SK-N-SH (cell line): ENCODE data around the gene XIRP1.

Source experiments
- CTCF ChIP-seq: fragments of 200-600 bp; sonication (generic); IDR thresholded peaks from 2 replicates; pipeline ENCODE4 v1.6.1; 2017; ENCODE audit warnings: antibody characterized with exemption, mild to moderate bottlenecking, moderate library complexity
- EZH2phosphoT487 ChIP-seq: fragments of 200-600 bp; sonication (generic); IDR thresholded peaks from 2 replicates; pipeline ENCODE4 v1.6.1; 2017; ENCODE audit warnings: low read depth, mixed run types, mild to moderate bottlenecking, antibody characterized with exemption, moderate library complexity, borderline replicate concordance
- FOXJ3 ChIP-seq: sonication (generic); formaldehyde crosslinking; IDR thresholded peaks from 2 replicates; pipeline ENCODE4 v1.5.1; 2020; ENCODE audit warnings: mild to moderate bottlenecking, missing genetic modification reagents
- GABPA ChIP-seq: IDR thresholded peaks from 2 replicates; pipeline ENCODE4 v1.4.0; 2012; ENCODE audit warnings: low read depth, mild to moderate bottlenecking
- MAX ChIP-seq: IDR thresholded peaks from 2 replicates; pipeline ENCODE4 v1.4.0; 2012; ENCODE audit warnings: low read depth
- MEF2A ChIP-seq: IDR thresholded peaks from 2 replicates; pipeline ENCODE4 v1.4.0; 2012; ENCODE audit warnings: low read depth, borderline replicate concordance
- MXI1 ChIP-seq: IDR thresholded peaks from 2 replicates; pipeline ENCODE4 v1.6.1; 2012; ENCODE audit warnings: mild to moderate bottlenecking, low read depth, low read length, improper control_type of control experiment
- POLR2AphosphoS5 ChIP-seq: IDR thresholded peaks from 2 replicates; pipeline ENCODE4 v1.6.1; 2012; ENCODE audit warnings: low read depth, low read length
- RAD21 ChIP-seq: IDR thresholded peaks from 2 replicates; pipeline ENCODE4 v1.6.1; 2012; ENCODE audit warnings: mild to moderate bottlenecking, low read length
- SIN3A ChIP-seq: IDR thresholded peaks from 2 replicates; pipeline ENCODE4 v1.6.1; 2012; ENCODE audit warnings: low read depth, mild to moderate bottlenecking, low read length, moderate library complexity, borderline replicate concordance
- TAF1 ChIP-seq: IDR thresholded peaks from 2 replicates; pipeline ENCODE4 v1.6.1; 2012; ENCODE audit warnings: low read depth, mild to moderate bottlenecking, low read length, moderate library complexity, borderline replicate concordance
- TF ChIP-seq, protein P1 (sequence below): IDR thresholded peaks from 2 replicates; pipeline ENCODE4 v1.6.1; 2012; ENCODE audit warnings: mild to moderate bottlenecking, low read depth, low read length, moderate library complexity

GRCh38 chr3:39211332-39212130, 19.1 kb upstream of the XIRP1 start:
- no peak for TF ChIP-seq EZH2phosphoT487
- TF ChIP-seq GABPA = no peak
- TF ChIP-seq CTCF = no peak
- TF ChIP-seq SIN3A = no peak
- no peak for TF ChIP-seq MXI1
- no peak for TF ChIP-seq MAX
- TF ChIP-seq, protein P1, sequence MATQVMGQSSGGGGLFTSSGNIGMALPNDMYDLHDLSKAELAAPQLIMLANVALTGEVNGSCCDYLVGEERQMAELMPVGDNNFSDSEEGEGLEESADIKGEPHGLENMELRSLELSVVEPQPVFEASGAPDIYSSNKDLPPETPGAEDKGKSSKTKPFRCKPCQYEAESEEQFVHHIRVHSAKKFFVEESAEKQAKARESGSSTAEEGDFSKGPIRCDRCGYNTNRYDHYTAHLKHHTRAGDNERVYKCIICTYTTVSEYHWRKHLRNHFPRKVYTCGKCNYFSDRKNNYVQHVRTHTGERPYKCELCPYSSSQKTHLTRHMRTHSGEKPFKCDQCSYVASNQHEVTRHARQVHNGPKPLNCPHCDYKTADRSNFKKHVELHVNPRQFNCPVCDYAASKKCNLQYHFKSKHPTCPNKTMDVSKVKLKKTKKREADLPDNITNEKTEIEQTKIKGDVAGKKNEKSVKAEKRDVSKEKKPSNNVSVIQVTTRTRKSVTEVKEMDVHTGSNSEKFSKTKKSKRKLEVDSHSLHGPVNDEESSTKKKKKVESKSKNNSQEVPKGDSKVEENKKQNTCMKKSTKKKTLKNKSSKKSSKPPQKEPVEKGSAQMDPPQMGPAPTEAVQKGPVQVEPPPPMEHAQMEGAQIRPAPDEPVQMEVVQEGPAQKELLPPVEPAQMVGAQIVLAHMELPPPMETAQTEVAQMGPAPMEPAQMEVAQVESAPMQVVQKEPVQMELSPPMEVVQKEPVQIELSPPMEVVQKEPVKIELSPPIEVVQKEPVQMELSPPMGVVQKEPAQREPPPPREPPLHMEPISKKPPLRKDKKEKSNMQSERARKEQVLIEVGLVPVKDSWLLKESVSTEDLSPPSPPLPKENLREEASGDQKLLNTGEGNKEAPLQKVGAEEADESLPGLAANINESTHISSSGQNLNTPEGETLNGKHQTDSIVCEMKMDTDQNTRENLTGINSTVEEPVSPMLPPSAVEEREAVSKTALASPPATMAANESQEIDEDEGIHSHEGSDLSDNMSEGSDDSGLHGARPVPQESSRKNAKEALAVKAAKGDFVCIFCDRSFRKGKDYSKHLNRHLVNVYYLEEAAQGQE = no peak
- TF ChIP-seq POLR2AphosphoS5 = no peak
- TF ChIP-seq TAF1 = no peak
- no peak for TF ChIP-seq RAD21
- no peak for TF ChIP-seq MEF2A
- no peak for TF ChIP-seq FOXJ3 (CRISPR knock-in tag)
